GM21825 (cell line): ENCODE measurements around the gene RIT1.
A peak's percentile ranks its signal among the peaks of the same experiment; 100 is the strongest.
"Not testable (repeated sequence)": the region's sequence is repeated elsewhere in the genome, so short reads cannot be mapped to it uniquely, and the experiment has no call there.

Source experiments
- ATAC-seq: cut with Tn5 transposase; IDR thresholded peaks from one replicate; pipeline ENCODE4 v1.9.1; 2021; ENCODE audit warnings: mild to moderate bottlenecking, moderate library complexity; ENCODE audit not compliant: unreplicated experiment

The RIT1 gene

GRCh38 chr1:155934097-155934935 is 23.2 kb upstream of the RIT1 start, which contains the start of gene KHDC4:
KHDC4 (minus strand) TSS chr1:155934413; CDS start chr1:155934373, 40 bp downstream.
- ATAC-seq: peak; percentile 87

- ATAC-seq: no peak
Measured at GRCh38 chr1:155933591-155934096, 22.5 kb upstream of the RIT1 start.

- ATAC-seq: no peak
Measured at GRCh38 chr1:155932487-155932886, 21.3 kb upstream of the RIT1 start.

GRCh38 chr1:155932081-155932480 is 20.9 kb upstream of the RIT1 start:
- ATAC-seq: no peak

GRCh38 chr1:155931332-155932038 is 20.3 kb upstream of the RIT1 start:
- no peak for ATAC-seq

- not testable (repeated sequence) for ATAC-seq
Measured at GRCh38 chr1:155930725-155931124, 19.6 kb upstream of the RIT1 start.

GRCh38 chr1:155929057-155929456 is 17.9 kb upstream of the RIT1 start:
- ATAC-seq: no peak

GRCh38 chr1:155925506-155925905 is 14.4 kb upstream of the RIT1 start:
- no peak for ATAC-seq

GRCh38 chr1:155920717-155921116 is 9.6 kb upstream of the RIT1 start:
- ATAC-seq: no peak

- ATAC-seq: no peak
Measured at GRCh38 chr1:155919801-155920200, 8.7 kb upstream of the RIT1 start.

- ATAC-seq: no peak
Measured at GRCh38 chr1:155918660-155919059, 7.5 kb upstream of the RIT1 start.

GRCh38 chr1:155913969-155914757 is 3.0 kb upstream of the RIT1 start:
- ATAC-seq: no peak

GRCh38 chr1:155912056-155912536 is 947 bp upstream of the RIT1 start:
- ATAC-seq: no peak

- no peak for ATAC-seq
Measured at GRCh38 chr1:155910621-155911121, 478 bp downstream of the RIT1 start.

GRCh38 chr1:155909894-155910293 is 1.3 kb downstream of the RIT1 start:
- no peak for ATAC-seq

GRCh38 chr1:155904261-155904660 is 6.9 kb downstream of the RIT1 start:
- ATAC-seq: no peak

- no peak for ATAC-seq
Measured at GRCh38 chr1:155900161-155900560, 11.0 kb downstream of the RIT1 start.

GRCh38 chr1:155899683-155900082 is 11.5 kb downstream of the RIT1 start:
- ATAC-seq: no peak

- ATAC-seq: no peak
Measured at GRCh38 chr1:155898888-155899287, 12.3 kb downstream of the RIT1 start.

GRCh38 chr1:155897746-155898145 is 13.4 kb downstream of the RIT1 start:
- ATAC-seq: no peak

- not testable (repeated sequence) for ATAC-seq
Measured at GRCh38 chr1:155896476-155896875, 14.7 kb downstream of the RIT1 start.
